Mammary epithelial cell (primary cell): ENCODE measurements around the gene KXD1.

ENCODE experiments used
- CTCF ChIP-seq, 2 donors: IDR thresholded peaks in 1 of 2; conservative IDR thresholded peaks in 1 of 2; 2 replicates each; pipeline ENCODE4 v1.5.1; 2011 to 2012; ENCODE audit warnings: inconsistent platforms in 2 of 2, low read length in 2 of 2, mild to moderate bottlenecking in 2 of 2, control low read depth in 1 of 2, low read depth in 1 of 2; ENCODE audit not compliant: insufficient read depth in 1 of 2; ENCODE audit errors: extremely low read depth in 1 of 2
- EZH2 ChIP-seq: IDR thresholded peaks from 2 replicates; pipeline ENCODE4 v1.6.1; 2012; ENCODE audit warnings: low read length, inconsistent platforms, borderline replicate concordance

- no peak for TF ChIP-seq CTCF (conservative IDR thresholded peaks at IDR 0.05 in 1 of 2, IDR thresholded peaks at IDR 0.05 in 1 of 2; ENCODE audit: extremely low read depth in 1 of 2, insufficient read depth in 1 of 2, low read depth in 1 of 2, low read length in 2 of 2)
- no peak for TF ChIP-seq EZH2
Measured at GRCh38 chr19:18518639-18519038, 39.0 kb upstream of the KXD1 start.
